Stimulated activated memory B cell treated with anti-CD40 and anti-IgM and Interleukin-4, amounts not matched to agents 10 μg/mL and 1 μg/mL and 100 μg/mL, for 72 hours (primary cell): ENCODE data around the gene COX5B.
A peak's percentile ranks its signal among the peaks of the same experiment; 100 is the strongest.
"Not testable (repeated sequence)": the region's sequence is repeated elsewhere in the genome, so short reads cannot be mapped to it uniquely, and the experiment has no call there.

Experiments
- ATAC-seq: fragments of 150-1000 bp; cut with Tn5 transposase; 2 replicates; pipeline ENCODE4 v1.10.0; 2021
- H3K27ac Mint-ChIP-seq: one replicate; pipeline ENCODE4 v1.8.0; 2022; ENCODE audit warnings: mild to moderate bottlenecking, mixed read lengths
- H3K27me3 Mint-ChIP-seq: one replicate; pipeline ENCODE4 v1.8.0; 2022; ENCODE audit warnings: mixed read lengths
- H3K36me3 Mint-ChIP-seq: one replicate; pipeline ENCODE4 v1.8.0; 2022; ENCODE audit warnings: mixed read lengths
- H3K4me1 Mint-ChIP-seq: one replicate; pipeline ENCODE4 v1.8.0; 2022; ENCODE audit warnings: mixed read lengths
- H3K4me3 Mint-ChIP-seq: one replicate; pipeline ENCODE4 v1.8.0; 2022; ENCODE audit warnings: mild to moderate bottlenecking, moderate library complexity, mixed read lengths
- H3K9me3 Mint-ChIP-seq: one replicate; pipeline ENCODE4 v1.8.0; 2022; ENCODE audit warnings: mixed read lengths

The COX5B gene

GRCh38 chr2:97676620-97677019 is 30.8 kb downstream of the COX5B start:
- no peaks in the 10 kb centered on the region for H3K36me3 Mint-ChIP-seq
- H3K9me3 Mint-ChIP-seq: peaks cover 3% of the 10 kb centered on the region
- H3K27ac Mint-ChIP-seq: no peak overlapping the region
- H3K4me1 Mint-ChIP-seq: peaks cover 21% of the 10 kb centered on the region
- no peak for ATAC-seq
- H3K27me3 Mint-ChIP-seq: peaks cover 6% of the 10 kb centered on the region
- H3K4me3 Mint-ChIP-seq: no peak overlapping the region

GRCh38 chr2:97677480-97677879 is 31.6 kb downstream of the COX5B start:
- H3K27me3 Mint-ChIP-seq: peaks cover 6% of the 10 kb centered on the region
- H3K9me3 Mint-ChIP-seq: peaks cover 3% of the 10 kb centered on the region
- H3K36me3 Mint-ChIP-seq: no peaks in the 10 kb centered on the region
- no peak overlapping the region for H3K4me3 Mint-ChIP-seq
- ATAC-seq: no peak
- no peak overlapping the region for H3K27ac Mint-ChIP-seq
- H3K4me1 Mint-ChIP-seq: peaks cover 21% of the 10 kb centered on the region

GRCh38 chr2:97678298-97678697 is 32.4 kb downstream of the COX5B start:
- no peak overlapping the region for H3K27ac Mint-ChIP-seq
- peaks cover 4% of the 10 kb centered on the region for H3K27me3 Mint-ChIP-seq
- H3K9me3 Mint-ChIP-seq: peaks cover 3% of the 10 kb centered on the region
- no peak for ATAC-seq
- H3K4me3 Mint-ChIP-seq: no peak overlapping the region
- H3K36me3 Mint-ChIP-seq: no peaks in the 10 kb centered on the region
- peaks cover 17% of the 10 kb centered on the region for H3K4me1 Mint-ChIP-seq

- H3K4me1 Mint-ChIP-seq, H3K9me3 Mint-ChIP-seq, H3K27ac Mint-ChIP-seq, H3K36me3 Mint-ChIP-seq, H3K4me3 Mint-ChIP-seq, ATAC-seq: not testable (repeated sequence)
- H3K27me3 Mint-ChIP-seq: peaks cover 10% of the 10 kb centered on the region
These were observed 41.4 kb downstream of the COX5B start for GRCh38 chr2:97687235-97687634.

GRCh38 chr2:97688062-97688827 is 42.4 kb downstream of the COX5B start:
- H3K4me3 Mint-ChIP-seq: no peak overlapping the region
- H3K27ac Mint-ChIP-seq: no peak overlapping the region
- H3K4me1 Mint-ChIP-seq: peaks cover 8% of the 10 kb centered on the region
- no peaks in the 10 kb centered on the region for H3K36me3 Mint-ChIP-seq
- H3K9me3 Mint-ChIP-seq: no peaks in the 10 kb centered on the region
- ATAC-seq: peak; percentile 31
- peaks cover 10% of the 10 kb centered on the region for H3K27me3 Mint-ChIP-seq

- no peaks in the 10 kb centered on the region for H3K9me3 Mint-ChIP-seq
- no peak overlapping the region for H3K4me3 Mint-ChIP-seq
These were observed 45.3 kb downstream of the COX5B start for GRCh38 chr2:97691166-97691565.

GRCh38 chr2:97693476-97693875 is 47.6 kb downstream of the COX5B start:
- no peaks in the 10 kb centered on the region for H3K9me3 Mint-ChIP-seq
- peaks cover 9% of the 10 kb centered on the region for H3K27me3 Mint-ChIP-seq
- peaks cover 8% of the 10 kb centered on the region for H3K4me1 Mint-ChIP-seq
- no peak overlapping the region for H3K27ac Mint-ChIP-seq
- no peak overlapping the region for H3K4me3 Mint-ChIP-seq
- ATAC-seq: no peak
- no peaks in the 10 kb centered on the region for H3K36me3 Mint-ChIP-seq

More at GRCh38 chr2:97691166-97691565, 45.3 kb downstream of the COX5B start:
- Mint-ChIP-seq H3K4me1 (peaks cover 8% of the 10 kb centered on the region), H3K36me3 (no peaks in the 10 kb centered on the region), H3K27ac (no peak overlapping the region), H3K27me3 (peaks cover 10% of the 10 kb centered on the region)
- ATAC-seq: peak; percentile 43

GRCh38 chr2:97695744-97696143 is 49.9 kb downstream of the COX5B start:
- no peak for ATAC-seq
- peaks cover 15% of the 10 kb centered on the region for H3K4me1 Mint-ChIP-seq
- H3K36me3 Mint-ChIP-seq: no peaks in the 10 kb centered on the region
- no peaks in the 10 kb centered on the region for H3K9me3 Mint-ChIP-seq
- H3K27ac Mint-ChIP-seq: no peak overlapping the region
- no peaks in the 10 kb centered on the region for H3K27me3 Mint-ChIP-seq
- no peak overlapping the region for H3K4me3 Mint-ChIP-seq

- no peaks in the 10 kb centered on the region for H3K36me3 Mint-ChIP-seq
- H3K27me3 Mint-ChIP-seq: no peaks in the 10 kb centered on the region
- H3K27ac Mint-ChIP-seq: no peak overlapping the region
- peak overlapping the region; percentile 7 for H3K4me3 Mint-ChIP-seq
- ATAC-seq: peak; percentile 91
- H3K9me3 Mint-ChIP-seq: no peaks in the 10 kb centered on the region
- H3K4me1 Mint-ChIP-seq: peaks cover 15% of the 10 kb centered on the region
These were observed 51.7 kb downstream of the COX5B start for GRCh38 chr2:97697252-97698235.
